Adrenal gland (tissue), 12 donors: ENCODE results near the gene RPL39. TPM values are rescaled to one million over a fixed set of nuclear protein-coding genes. Genes with fewer than 3 reads are reported as not detected.

ENCODE experiments used
- DNase-seq, 7 donors: peaks; one replicate each; pipeline ENCODE4 v3.0.0-alpha.2; 2019 to 2020
- H3K27ac ChIP-seq, 5 donors: fragments of 200-600 bp; sonication (generic) in 4 of 5; 1 replicate in 3 of 5; 2 replicates in 2 of 5; pipeline versions ENCODE4 v1.5.1 to v1.8.0; 2016 to 2020; ENCODE audit warnings: mild to moderate bottlenecking in 1 of 5
- H3K27me3 ChIP-seq: fragments of 200-600 bp; 2 replicates; pipeline ENCODE4 v1.8.0; 2021
- H3K36me3 ChIP-seq, 2 donors: fragments of 200-600 bp; replicated peaks in 1 of 2; 1 replicate in 1 of 2; 2 replicates in 1 of 2; pipeline versions ENCODE4 v1.5.1 to v1.8.0; 2018 to 2022
- H3K4me1 ChIP-seq, 2 donors: fragments of 200-600 bp; replicated peaks in 1 of 2; 1 replicate in 1 of 2; 2 replicates in 1 of 2; pipeline versions ENCODE4 v1.5.1 to v1.8.0; 2018 to 2021
- H3K4me3 ChIP-seq, 4 donors: fragments of 200-600 bp; sonication (generic) in 3 of 4; one replicate each; pipeline ENCODE4 v1.5.1; 2016 to 2018
- H3K9me3 ChIP-seq, 3 donors: fragments of 200-600 bp; sonication (generic) in 1 of 3; replicated peaks in 1 of 3; 1 replicate in 2 of 3; 2 replicates in 1 of 3; pipeline versions ENCODE4 v1.5.1 to v1.8.0; 2016 to 2021
- POLR2A ChIP-seq, 2 donors: fragments of 450-650 bp; IDR thresholded peaks; one replicate each; pipeline ENCODE4 v1.6.1; 2017; ENCODE audit warnings: antibody characterized with exemption in 2 of 2, mild to moderate bottlenecking in 2 of 2, moderate library complexity in 1 of 2
- WGBS, 4 donors: extraction: QIAGEN DNeasy Blood & Tissue Kit in 2 of 4; methylation state at CpG; one replicate each; pipeline versions ENCODE4 v1.1.5 to v1.1.7; 2013 to 2017; 5-methylcytosine and 5-hydroxymethylcytosine counted together
- intact Hi-C, 2 donors: fragments of 100-400 bp; cut with DNase I; formaldehyde crosslinking; loops; one replicate each; pipeline versions ENCODE4 v1.14.1 to v1.15.0; 2022 to 2023
- polyA plus RNA-seq, 3 donors: library from polyadenylated mRNA; stranded (reverse); fragments of 200-250 nt in 2 of 3; fragments of 350-450 nt in 1 of 3; fragmentation: Illumina TruSeq in 1 of 3; extraction: RNeasy Lipid Tissue Mini Kit (QIAGEN cat#74804) in 1 of 3; gene quantifications; one replicate each; pipeline ENCODE4 v1.2.3, GENCODE V29; 2013 to 2014
- total RNA-seq, 9 donors: library from RNA; depleted of rRNA in 4 of 9; stranded (reverse); fragments of >200 nt in 4 of 9; fragments of 120-200 nt in 1 of 9; fragmentation: NEBNext Ultra II Directional in 1 of 9; extraction: Animal tissue kit (Norgen Biotek cat#: 25700) in 1 of 9; gene quantifications; one replicate each; pipeline versions ENCODE4 v1.1.0 to v1.2.4, GENCODE V29; 2013 to 2023
- TF ChIP-seq, protein P1 (sequence below), 6 experiments: fragments of 450-650 bp in 4 of 6; fragments of 200-600 bp in 2 of 6; sonication (generic) in 1 of 6; IDR thresholded peaks; 1 replicate in 5 of 6; 2 replicates in 1 of 6; pipeline versions ENCODE4 v1.5.1 to v1.8.0; 2016 to 2021; ENCODE audit warnings: antibody characterized with exemption in 6 of 6, mild to moderate bottlenecking in 2 of 6, moderate library complexity in 1 of 6
- donor health status: healthy with polysubstance abuse.
- donor health status: Bipolar disorder and iron deficiency.
- donor health status: DM: yes; HTN: yes; CAD: no.
- donor health status: DM: no; HTN: no; CAD: no.
- donor health status: DM: no; HTN: no; CAD: no.
- donor health status: DM: yes; HTN: yes; CAD: no.

RPL39 gene
- total and polyA plus RNA-seq, 12 donors: 797 to 4,409 (median 2,170) TPM

GRCh38 chrX:119757979-119758730 lies 33.3 kb downstream of the RPL39 start, which contains the start of gene SOWAHD:
TSS of gene SOWAHD (plus strand) at chrX:119758588. CDS start at chrX:119758668, 80 bp downstream.
- TF ChIP-seq, protein P1, sequence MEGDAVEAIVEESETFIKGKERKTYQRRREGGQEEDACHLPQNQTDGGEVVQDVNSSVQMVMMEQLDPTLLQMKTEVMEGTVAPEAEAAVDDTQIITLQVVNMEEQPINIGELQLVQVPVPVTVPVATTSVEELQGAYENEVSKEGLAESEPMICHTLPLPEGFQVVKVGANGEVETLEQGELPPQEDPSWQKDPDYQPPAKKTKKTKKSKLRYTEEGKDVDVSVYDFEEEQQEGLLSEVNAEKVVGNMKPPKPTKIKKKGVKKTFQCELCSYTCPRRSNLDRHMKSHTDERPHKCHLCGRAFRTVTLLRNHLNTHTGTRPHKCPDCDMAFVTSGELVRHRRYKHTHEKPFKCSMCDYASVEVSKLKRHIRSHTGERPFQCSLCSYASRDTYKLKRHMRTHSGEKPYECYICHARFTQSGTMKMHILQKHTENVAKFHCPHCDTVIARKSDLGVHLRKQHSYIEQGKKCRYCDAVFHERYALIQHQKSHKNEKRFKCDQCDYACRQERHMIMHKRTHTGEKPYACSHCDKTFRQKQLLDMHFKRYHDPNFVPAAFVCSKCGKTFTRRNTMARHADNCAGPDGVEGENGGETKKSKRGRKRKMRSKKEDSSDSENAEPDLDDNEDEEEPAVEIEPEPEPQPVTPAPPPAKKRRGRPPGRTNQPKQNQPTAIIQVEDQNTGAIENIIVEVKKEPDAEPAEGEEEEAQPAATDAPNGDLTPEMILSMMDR (IDR thresholded peaks at IDR 0.05): no peak
- TF ChIP-seq POLR2A (IDR thresholded peaks at IDR 0.05): no peak
- 1 to 36% (median 26%) methylated on average over 8 to 50 of the region's 59 CpGs; no CpG with 5 or more reads in 1 of the 4 donors for WGBS, 4 donors
- Histone ChIP-seq H3K27me3 (peaks cover 6% of the 10 kb centered on the region), H3K36me3 (no peaks in the 10 kb centered on the region), H3K4me3 (peak within 1 kb of the TSS in 2 of 4 donors; percentile 26 to 51), H3K27ac (peak within 1 kb of the TSS in 1 of 5 donors; percentile 22), H3K4me1 (no peaks in the 10 kb centered on the region), H3K9me3 (no peaks in the 10 kb centered on the region)
- DNase-seq: peak in 5 of 7 donors; percentile 33 to 56 (median 36)
- intact Hi-C loops: no loop called here

- Histone ChIP-seq H3K36me3 (no peaks in the 10 kb centered on the region), H3K27ac (no peak overlapping the region), H3K4me3 (peak overlapping the region in 1 of 4 donors; percentile 51), H3K9me3 (no peaks in the 10 kb centered on the region), H3K4me1 (no peaks in the 10 kb centered on the region), H3K27me3 (peaks cover 6% of the 10 kb centered on the region)
- DNase-seq: no peak
- WGBS, 4 donors: 51 to 100% (median 56%) methylated on average over 1 to 12 of the region's 12 CpGs
- TF ChIP-seq, protein P1 (IDR thresholded peaks at IDR 0.05): no peak
- no peak for TF ChIP-seq POLR2A (IDR thresholded peaks at IDR 0.05)
- intact Hi-C loops: no loop called here
These were observed 33.8 kb downstream of the RPL39 start for GRCh38 chrX:119757646-119757978.

DNA sequence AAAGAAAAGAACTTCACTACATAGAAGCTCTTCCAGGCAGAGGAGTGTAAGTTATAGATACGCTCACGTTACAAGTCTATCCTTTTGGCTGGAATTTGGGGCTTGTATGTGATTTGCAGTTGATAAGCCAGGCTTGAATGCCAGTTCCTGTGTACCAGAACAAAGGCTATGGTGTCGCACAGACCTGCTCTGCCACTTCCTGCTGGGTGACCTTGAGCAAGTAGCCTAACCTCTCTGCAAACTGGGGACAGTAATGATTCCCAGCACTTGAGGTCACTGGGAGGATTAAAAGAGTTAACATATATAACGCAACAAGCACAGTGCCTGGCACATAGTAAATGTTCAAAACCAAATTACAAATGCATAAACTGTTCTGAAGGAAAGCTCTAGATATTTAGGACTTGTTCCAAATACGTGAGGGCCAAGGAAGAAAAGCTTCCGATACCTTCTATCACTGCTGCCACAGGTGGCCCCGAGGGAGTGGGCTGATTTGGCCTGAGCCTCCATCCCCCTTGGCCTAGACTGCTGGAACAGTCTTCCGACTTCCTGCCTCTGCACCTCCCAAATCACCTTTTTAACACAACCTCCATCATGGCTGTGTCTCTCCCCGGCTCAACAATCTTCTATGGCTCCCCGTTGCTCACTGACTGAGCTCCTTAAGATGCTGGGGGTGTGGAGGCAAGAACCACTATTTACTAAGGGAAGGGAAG lies 34.3 kb downstream of the RPL39 start:
- WGBS, 4 donors: 75 to 90% (median 79%) methylated on average over 9 to 10 of the region's 10 CpGs
- H3K4me3 ChIP-seq: no peak overlapping the region
- intact Hi-C loops: no loop called here
- H3K36me3 ChIP-seq: no peaks in the 10 kb centered on the region
- DNase-seq: no peak
- no peaks in the 10 kb centered on the region for H3K4me1 ChIP-seq
- no peak for TF ChIP-seq POLR2A (IDR thresholded peaks at IDR 0.05)
- TF ChIP-seq, protein P1 (IDR thresholded peaks at IDR 0.05): no peak
- H3K27ac ChIP-seq: peak overlapping the region in 1 of 5 donors; percentile 17
- H3K9me3 ChIP-seq: no peaks in the 10 kb centered on the region
- H3K27me3 ChIP-seq: peaks cover 6% of the 10 kb centered on the region

DNA sequence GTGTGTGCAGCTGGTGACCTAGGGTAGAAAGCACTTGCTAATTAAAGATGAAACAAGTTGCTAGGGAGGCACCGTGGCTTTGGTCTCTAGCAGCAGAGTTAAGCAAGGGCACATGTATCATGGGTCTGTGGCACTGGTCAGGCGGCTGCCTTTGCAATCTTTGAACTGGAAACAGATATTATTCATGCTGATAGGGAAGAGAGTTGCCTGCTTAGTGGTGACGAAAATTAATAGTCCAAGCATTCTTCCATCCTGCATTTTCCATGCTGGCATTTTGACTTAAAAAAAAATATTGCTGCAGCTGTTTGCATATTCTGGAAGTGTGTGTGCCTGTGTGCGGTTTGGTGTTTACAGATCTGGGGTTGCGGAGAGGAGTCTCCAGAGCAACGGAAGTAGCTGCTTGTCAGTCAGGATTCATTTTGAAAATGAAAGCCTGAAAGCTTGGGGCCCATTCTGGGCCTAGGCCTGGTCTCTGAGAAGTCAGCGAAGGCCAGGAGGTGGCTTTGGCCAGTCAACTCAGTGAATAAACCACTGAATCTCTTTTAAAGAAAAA lies 35.4 kb downstream of the RPL39 start:
- 67 to 75% (median 68%) methylated on average over 7 of the region's 7 CpGs; no CpG with 5 or more reads in 1 of the 4 donors for WGBS, 4 donors
- peaks cover 6% of the 10 kb centered on the region for H3K27me3 ChIP-seq
- H3K4me1 ChIP-seq: no peaks in the 10 kb centered on the region
- DNase-seq: no peak
- no peaks in the 10 kb centered on the region for H3K9me3 ChIP-seq
- H3K36me3 ChIP-seq: no peaks in the 10 kb centered on the region
- H3K4me3 ChIP-seq: no peak overlapping the region
- peak overlapping the region in 2 of 5 donors; percentile 17 to 34 for H3K27ac ChIP-seq
- intact Hi-C loops: no loop called here
- TF ChIP-seq, protein P1 (IDR thresholded peaks at IDR 0.05): no peak
- no peak for TF ChIP-seq POLR2A (IDR thresholded peaks at IDR 0.05)
